GM21717 (cell line): ENCODE measurements around the gene CYP4F8.

ENCODE experiments used
- ATAC-seq: cut with Tn5 transposase; IDR thresholded peaks from one replicate; pipeline ENCODE4 v1.9.1; 2021; ENCODE audit warnings: mild to moderate bottlenecking, moderate library complexity; ENCODE audit not compliant: unreplicated experiment

Gene CYP4F8

DNA sequence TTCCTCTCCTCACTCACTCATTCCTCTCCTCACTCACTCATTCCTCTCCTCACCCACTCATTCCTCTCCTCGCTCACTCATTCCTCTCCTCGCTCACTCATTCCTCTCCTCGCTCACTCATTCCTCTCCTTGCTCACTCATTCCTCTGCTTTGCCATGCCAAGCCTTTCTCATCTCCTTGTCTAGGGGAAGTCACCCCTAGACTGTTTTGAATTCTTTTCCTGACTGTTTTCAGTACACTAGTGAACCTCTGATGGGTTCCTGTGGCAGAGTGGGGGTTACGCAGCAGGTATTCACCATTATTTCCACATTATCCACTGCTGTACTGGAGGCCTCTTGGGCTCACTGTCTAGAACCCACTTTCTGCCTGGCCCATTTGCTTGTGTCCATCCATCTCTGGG, 1.2 kb downstream of the CYP4F8 start:
- no peak for ATAC-seq

DNA sequence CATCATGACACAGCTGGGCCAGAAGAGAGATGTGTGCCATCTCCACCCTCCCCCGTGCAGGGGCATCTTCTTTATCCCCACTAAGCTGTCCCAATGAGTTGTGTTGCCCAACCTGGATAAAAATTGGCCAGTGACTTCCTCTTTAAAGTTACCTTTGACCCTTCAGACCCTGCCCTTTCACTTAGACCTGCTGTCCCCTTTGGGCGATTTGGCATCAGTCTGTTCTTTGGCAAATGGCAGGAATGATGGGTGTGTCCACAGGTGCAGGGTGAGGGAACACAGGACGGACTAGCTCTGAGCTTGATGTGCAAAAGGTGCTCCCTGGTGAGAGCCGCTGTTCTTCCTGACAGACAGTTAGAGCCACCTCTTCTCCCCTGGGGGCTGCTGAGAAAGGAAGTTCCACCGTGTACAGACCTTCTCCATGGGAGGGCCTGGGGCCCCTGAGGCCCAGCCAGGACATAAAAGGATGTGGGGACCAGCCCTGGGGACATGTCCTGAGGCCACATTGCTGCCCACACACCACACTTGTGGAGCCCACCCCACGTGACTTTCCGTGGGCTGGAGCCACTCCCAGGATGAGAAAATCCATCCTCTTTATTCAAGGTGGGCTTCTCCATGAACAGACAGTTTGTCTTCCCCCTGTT, 1.7 kb downstream of the CYP4F8 start:
- ATAC-seq = no peak

DNA sequence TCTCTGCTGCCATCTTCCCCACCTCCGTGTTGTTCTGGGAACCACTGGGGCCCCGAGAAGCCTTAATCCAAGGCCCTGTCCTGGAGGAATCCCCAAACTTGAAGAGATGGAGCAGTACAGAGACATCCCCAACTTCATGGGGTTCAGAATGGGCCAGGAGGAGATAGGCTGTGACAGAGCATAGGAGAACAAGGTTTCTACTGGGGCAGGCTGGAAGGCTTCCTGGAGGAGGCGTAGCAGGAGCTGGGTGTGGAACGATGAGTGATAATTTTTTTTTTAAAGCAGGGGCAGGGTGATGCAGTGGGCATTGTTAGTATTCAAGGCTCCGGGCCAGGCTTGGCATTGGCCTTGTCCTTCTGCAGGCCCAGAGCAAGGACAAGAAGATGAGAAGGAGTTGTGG, 3.3 kb downstream of the CYP4F8 start:
- no peak for ATAC-seq

DNA sequence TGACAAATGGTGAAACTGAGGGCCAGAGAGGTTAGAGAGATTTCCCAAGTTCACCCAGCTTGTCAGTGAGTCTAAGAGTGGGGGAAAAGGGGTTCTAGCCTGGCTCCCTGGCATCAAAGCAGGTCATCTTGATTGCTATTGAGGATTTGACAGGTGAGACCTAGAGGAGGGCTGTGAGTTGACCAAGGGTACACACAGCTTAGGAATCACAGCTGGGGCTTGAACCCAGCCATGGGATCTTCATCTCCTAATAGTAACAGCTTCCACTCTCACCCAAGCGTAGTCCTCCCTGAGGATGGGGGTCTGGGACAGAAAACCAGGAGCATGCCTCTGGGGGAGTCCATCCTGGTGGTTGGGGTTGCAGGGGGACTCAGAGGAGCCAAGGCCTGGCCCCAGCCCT, 6.8 kb downstream of the CYP4F8 start:
- ATAC-seq = no peak

DNA sequence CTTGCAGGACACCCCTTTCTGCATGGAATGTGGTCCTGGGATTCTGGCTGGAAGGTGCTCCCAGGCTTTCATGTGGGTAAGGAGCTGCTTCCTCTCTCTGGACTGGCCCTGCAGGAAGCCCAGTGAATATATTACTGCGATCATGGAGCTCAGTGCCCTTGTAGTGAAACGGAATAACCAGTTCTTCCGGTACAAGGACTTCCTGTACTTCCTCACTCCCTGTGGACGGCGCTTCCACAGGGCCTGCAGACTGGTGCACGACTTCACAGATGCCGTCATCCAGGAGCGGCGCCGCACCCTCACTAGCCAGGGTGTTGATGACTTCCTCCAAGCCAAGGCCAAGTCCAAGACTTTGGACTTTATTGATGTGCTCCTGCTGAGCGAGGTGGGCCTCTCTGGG, 8.0 kb downstream of the CYP4F8 start:
- ATAC-seq = no peak

DNA sequence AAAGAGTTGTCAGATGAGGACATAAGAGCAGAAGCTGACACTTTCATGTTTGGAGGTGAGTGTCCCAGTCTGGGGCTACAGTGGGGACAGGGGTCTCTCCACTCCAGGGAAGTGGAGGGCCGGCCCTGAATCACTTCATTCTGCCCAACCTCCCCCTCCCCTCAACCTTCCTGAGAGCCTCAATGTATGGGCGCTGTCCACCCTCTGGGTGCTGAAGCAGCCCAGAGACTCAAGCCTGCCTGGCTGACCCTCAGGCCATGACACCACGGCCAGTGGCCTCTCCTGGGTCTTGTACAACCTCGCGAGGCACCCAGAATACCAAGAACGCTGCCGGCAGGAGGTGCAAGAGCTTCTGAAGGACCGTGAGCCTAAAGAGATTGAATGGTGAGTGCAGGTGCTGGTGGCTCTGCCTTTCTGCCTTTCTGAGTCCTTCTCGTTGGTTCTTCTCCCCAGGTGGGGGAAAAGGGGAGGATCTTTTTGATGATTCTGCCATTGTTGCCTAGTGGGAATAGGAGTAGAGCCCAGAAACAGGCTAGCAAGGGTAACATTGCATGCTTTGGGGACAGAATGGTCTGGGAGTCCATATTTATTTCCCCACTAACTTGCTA, 8.8 kb downstream of the CYP4F8 start:
- ATAC-seq = no peak

DNA sequence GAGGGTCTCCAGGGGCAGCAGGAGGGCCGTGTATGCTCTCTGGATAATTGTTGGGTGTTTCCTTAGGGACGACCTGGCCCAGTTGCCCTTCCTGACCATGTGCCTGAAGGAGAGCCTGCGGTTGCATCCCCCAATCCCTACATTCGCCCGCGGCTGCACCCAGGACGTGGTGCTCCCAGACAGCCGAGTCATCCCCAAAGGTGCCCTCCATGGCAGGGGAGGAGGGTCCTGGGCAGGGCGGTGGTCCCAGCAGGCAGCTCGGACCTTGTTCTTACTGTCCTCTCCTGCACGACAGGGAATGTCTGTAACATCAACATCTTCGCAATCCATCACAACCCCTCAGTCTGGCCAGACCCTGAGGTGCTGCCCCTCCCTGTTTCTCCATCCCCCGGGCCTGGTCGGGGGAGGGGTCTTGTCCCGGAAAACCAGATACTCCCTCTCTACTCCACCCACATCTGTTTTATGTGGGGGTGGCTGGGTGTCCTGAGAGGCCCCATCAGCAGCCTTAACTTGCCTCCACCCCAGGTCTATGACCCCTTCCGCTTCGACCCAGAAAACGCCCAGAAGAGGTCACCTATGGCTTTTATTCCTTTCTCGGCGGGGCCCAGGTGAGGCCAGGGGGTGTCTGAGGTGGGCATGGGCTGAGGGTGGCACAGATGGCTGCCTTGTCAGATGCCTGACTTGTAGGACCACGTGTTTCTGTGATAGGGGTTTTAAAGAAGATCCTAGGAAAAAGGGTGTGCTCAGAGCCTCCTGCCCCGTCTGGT, 13.4 kb downstream of the CYP4F8 start:
- ATAC-seq = no peak

DNA sequence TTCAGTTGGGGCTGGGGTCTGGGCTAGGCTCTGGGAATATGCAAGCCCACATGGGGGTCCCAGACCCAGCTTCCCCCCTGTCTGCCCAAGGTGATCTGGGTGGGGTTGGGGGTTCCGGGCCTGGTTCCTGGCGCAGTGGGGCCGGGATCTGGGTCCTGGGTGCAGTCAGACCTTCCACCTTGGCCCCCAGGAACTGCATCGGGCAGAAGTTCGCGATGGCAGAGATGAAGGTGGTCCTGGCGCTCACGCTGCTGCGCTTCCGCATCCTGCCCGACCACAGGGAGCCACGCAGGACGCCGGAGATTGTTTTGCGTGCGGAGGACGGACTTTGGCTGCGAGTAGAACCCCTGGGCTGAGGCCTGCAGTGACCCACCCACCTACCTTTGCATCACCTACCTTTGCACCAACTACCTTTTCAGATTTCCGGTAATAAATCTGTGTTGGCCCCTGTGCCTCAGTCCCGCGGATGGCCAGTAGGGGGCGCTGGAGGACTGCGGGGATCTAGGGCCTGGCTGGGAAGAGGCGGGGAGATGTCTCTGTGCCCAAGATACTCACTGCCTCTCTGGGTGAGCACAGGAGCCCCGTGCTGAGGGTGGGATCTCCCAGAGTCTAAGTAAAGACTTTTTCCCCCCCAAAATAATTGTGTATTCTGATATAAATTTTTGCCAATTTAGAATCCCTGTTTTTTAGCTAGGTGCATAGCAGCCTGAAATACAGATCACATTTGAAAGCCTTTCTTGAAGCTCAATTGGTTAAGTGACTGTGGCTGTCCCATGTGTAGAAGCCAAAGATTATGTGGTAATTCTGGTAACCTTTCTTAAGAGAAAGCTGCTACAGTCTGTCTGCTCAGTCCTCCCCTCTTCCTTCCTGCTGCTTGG, 14.2 kb downstream of the CYP4F8 start:
- ATAC-seq = no peak

DNA sequence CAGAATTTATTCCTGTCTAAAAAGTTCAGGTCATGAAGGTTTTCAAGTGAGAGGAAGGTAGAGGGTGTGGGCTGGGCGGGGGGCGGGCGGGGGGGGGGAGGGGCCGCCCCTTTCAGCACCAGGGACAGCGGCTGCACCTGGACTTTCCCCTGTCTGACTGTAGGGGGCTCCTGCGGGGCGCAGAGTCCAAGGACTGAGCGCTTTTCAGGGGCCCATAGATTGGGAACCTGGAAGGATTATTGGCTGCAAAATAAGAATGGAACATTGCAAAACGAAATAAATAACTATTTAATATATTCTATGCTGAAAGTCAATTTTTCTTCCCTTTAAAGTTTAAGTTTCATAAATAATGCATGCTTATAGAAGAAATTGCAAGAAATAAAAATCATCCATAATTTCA, 16.8 kb downstream of the CYP4F8 start:
- no peak for ATAC-seq

DNA sequence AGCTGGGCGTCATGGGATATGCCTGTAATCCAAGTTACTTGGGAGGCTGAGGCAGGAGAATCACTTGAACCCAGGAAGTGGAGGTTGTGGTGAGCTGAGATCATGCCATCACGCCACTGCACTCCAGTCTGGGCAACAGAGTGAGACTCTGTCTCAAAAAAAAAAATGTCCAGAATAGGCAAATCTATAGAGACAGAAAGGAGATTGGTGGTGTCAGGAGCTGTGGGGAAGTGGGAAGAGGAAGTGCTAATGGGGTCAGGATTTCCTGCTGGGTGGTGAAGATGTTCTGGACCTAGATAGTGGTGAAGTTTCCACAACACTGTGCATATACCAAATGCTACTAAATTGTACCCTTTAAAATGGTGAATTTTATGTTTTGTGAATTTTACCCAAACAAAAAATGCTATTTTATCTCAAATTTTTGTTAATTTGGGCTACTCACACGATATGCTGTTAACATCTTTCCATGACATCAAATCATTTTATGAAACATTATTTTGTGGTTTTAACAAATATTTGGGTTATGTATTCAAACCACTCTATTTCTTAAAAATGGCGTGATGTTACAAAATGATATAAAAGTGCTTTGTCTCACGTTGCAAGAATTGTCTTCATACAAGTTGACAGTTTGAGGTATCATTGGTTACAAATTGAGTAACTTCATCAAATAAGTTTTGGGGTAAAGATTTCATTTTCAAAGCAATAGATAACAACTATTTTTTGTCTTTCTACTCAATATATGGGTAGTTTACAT, 18.2 kb downstream of the CYP4F8 start:
- no peak for ATAC-seq

DNA sequence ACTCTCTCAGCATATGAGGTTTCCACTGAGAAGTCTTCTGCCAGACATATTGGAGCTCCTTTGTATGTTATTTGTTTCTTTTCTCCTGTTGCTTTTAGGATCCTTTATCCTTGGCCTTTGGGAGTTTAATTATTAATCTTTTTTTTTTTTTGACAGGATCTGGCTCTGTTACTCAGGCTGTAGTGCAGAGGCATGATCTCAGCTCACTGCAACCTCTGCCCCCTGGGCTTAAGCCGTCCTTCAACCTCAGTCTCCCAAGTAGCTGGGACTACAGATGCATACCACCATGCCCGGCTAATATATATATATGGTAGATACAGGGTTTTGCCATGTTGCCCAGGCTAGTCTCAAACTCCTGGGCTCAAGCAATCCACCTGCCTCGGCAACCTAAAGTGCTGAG, 19.1 kb downstream of the CYP4F8 start:
- ATAC-seq = no peak

DNA sequence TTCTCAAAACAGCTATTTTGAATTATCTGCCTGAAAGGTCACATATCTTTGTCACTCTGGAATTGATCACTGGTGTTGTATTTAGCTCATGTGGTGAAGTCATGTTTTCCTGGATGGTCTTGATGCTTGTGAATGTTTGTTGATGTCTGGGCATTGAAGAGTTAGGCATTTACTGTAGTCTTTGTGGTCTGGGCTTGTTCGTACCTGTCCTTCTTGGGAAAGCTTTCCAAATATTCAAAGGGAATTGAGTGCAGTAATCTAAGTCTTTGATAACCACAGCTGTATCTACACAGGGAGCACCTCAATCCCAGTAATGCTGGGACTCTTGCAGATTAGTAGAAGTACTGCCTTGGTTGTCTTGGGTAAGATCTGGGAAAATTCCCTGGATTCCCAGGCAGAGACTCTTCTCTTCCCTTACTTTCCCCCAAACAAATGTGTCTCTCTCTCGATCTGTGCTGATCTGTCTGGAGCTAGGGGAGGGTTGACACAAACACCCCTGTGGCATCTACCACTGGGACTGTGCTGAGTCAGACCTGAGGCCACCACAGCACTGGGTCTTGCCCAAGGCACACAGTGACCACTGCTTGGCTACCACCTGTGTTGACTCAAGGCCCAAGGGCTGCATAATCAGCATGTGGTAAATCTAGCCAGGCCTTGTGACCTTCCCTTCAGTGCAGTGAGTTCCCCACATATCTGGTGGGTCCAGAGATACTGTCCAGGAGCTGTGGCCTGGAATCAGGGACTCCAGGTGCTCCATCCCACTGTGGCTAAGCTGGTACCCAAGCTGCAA, 20.2 kb downstream of the CYP4F8 start:
- ATAC-seq = no peak

DNA sequence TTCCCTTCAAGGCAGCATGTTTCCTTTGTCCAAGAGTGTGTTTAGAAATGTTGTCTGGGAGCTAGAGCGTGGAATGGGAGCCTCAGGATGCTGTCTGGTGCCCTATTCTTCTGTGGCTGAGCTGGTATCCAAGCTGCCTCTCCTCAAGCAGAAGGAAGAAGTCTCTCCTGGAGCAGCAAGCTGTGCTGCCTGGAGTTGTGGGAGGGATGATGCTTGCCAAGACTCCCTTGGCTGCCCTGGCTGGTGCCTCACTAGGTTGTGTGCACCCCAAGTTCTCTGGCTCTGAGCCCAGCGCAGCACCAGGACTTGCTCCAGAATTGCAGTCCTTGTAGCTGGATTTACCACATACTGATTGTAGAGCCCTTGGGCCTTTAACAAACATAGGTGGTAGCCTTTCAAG, 21.0 kb downstream of the CYP4F8 start:
- no peak for ATAC-seq

DNA sequence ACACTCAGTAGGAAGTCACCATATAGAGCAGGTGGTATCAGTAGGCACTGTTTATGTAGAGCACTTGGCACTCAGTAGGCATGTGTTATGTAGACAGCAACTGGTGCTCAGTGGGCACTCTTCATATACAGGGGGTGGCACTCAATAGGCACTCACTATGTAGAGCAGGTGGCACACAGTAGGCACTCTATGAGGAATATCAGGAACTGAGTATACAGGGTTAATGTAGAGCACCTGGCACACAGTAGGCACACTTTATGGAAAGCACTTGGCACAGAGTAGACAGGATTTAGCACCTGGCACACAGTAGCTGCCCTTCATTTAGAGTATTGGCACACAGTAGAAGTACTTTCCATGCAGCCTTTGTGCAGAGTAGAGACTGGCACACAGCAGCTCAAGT, 24.6 kb downstream of the CYP4F8 start:
- ATAC-seq = no peak

DNA sequence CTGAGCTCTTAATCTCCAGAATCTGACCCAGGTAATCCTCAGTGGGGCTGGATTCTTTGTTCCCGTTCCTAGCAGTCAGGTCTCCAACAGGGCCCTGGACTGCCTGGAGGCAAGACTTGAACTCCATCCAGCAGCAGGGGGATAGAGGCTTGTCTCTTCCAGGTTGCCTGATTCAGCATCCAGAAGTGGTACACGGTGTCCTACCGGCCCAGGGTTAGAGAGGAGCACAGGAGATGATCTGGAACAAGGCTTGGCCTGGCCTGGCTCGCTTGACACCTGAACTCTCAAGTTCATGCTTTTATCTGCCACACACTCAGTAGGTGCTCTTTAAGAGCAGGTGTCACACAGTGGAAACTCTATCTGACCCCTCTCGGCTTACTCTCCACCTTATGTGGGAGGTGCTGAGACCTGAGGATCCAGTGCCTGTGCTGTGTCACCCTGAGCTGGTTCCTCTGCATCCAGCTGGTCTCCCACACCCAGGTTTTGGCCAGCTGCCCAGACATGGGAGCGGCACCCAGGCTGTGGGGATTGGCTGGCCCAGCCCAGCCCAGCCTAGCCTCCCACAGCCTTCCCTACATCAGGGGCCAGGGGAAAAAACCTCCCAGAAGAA, 25.4 kb downstream of the CYP4F8 start, which contains the start of gene CYP4F3:
CYP4F3 (plus strand) TSS at position 604 of the 610 bp plus-strand sequence. CDS start 519 bp downstream, outside the sequence.
- ATAC-seq = no peak

DNA sequence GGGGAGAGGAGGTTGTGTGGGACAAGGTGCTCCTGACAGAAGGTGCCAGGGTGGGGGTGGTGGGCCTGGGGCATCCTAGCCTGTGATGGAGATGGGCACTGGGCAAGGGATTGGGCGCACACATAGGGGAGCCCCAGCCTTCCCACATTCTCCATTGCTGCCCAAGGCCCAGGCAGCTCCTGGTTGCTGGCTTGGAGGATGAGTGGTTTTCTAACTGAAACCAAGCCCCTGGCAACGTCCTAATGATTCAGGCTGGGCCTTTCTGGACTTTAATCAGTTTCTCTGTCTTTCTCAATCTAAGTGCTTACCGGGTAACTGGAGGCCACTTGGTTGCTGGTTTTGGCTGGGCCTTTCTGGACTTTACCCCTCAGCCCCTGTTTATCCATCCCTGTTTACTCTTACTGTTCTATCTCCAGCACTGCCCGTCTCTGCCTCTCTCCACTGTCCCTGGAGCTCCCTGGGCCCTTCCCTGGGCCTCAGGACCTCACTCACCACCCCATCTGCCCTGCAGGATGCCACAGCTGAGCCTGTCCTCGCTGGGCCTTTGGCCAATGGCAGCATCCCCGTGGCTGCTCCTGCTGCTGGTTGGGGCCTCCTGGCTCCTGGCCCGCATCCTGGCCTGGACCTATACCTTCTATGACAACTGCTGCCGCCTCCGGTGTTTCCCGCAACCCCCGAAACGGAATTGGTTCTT, 26.0 kb downstream of the CYP4F8 start:
- ATAC-seq = no peak

DNA sequence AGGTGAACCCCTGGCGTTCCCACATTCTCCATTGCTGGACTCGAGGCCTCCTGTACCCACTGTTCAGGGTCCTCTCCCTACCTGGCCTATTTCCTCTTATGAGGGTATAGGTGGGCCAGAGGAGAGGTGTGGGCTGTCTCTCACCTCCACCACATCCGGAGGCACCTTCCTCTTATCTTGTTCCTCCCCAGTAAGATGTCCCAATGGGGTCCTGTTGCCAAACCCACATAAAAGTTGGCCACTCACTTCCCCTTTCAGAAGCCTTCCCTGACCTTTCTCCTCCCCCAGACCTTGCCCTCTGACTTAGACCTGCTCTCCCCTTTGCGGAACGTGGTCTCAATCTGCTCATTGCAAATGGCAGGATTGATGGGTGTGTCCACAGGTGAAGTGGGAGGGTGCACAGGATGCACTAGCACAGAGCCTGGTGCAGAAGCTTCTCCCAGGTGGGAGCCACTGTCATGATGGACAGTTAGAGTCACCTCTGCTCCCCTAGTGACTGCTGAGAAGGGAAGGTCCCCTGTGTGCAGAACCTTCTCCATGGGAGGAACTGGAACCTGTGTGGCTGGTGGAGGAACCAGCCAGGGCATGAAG, 27.0 kb downstream of the CYP4F8 start:
- no peak for ATAC-seq

DNA sequence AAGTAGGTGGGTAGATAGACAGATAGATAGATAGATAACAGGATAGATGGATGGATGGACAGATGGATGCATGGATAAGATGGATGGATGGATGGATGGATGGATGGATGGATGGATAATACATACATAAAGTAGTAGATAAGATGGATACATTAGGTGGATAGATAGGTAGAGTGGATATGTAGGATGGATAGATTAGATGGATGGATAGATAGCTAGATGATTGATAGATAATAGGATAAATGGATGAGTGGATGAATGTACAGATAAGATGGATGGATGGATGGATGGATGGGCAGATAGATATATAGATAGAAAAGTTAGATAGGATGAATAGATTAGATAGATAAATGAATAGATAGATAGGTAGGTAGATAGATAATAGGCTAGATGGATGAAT, 27.8 kb downstream of the CYP4F8 start:
- no peak for ATAC-seq
